Ishikawa (cell line): ENCODE results near the gene RB1.

Source experiments
- EP300 ChIP-seq: IDR thresholded peaks from 2 replicates; pipeline ENCODE4 v1.6.1; 2012; ENCODE audit warnings: borderline replicate concordance
- TAF1 ChIP-seq: IDR thresholded peaks from 2 replicates; pipeline ENCODE4 v1.6.1; 2012; ENCODE audit warnings: low read depth, mild to moderate bottlenecking

- TF ChIP-seq EP300: no peak
- TF ChIP-seq TAF1: no peak
Observed at GRCh38 chr13:48253849-48254248, 49.7 kb upstream of the RB1 start.
